Stomach (tissue), 4 donors: Measurements from ENCODE around the gene GOLGA1.

Source experiments
- CTCF ChIP-seq, 7 experiments: fragments of 450-650 bp in 4 of 7; fragments of 200-600 bp in 3 of 7; sonication (generic) in 3 of 7; IDR thresholded peaks; one replicate each; pipeline ENCODE4 v1.5.1; 2016 to 2019; ENCODE audit warnings: antibody characterized with exemption in 7 of 7, control low read depth in 2 of 7, mild to moderate bottlenecking in 1 of 7
- POLR2A ChIP-seq, 4 donors: fragments of 450-650 bp; IDR thresholded peaks; one replicate each; pipeline ENCODE4 v1.6.1; 2016; ENCODE audit warnings: antibody characterized with exemption in 4 of 4, control low read depth in 2 of 4, mild to moderate bottlenecking in 1 of 4, moderate library complexity in 1 of 4
- POLR2AphosphoS5 ChIP-seq, 3 donors: sonication (generic); formaldehyde crosslinking; IDR thresholded peaks; one replicate each; pipeline ENCODE4 v1.6.1; 2016; ENCODE audit warnings: antibody characterized with exemption in 3 of 3

- TF ChIP-seq CTCF (IDR thresholded peaks at IDR 0.05) (no peak), POLR2A (IDR thresholded peaks at IDR 0.05) (no peak), POLR2AphosphoS5 (IDR thresholded peaks at IDR 0.05) (no peak)
Observed at GRCh38 chr9:124899845-124900244, 41.0 kb downstream of the GOLGA1 start.
